Endothelial cell of umbilical vein (primary cell): ENCODE results near the gene SVOP. TPM values are rescaled to one million over a fixed set of nuclear protein-coding genes. Genes with fewer than 3 reads are reported as not detected.

Experiments
- BruUV-seq: library from RNA; stranded (reverse); fragments of 400-500 nt; replicated peaks from 2 replicates; lab custom pipeline; 2021; lab: Mats Ljungman, UMichigan
- CTCF ChIA-PET: fragments of 300-600, 350-600 bp; sonication (Branson Sonifier 250); formaldehyde crosslinking; loops from one replicate; lab custom pipeline; 2021; ENCODE audit warnings: antibody characterized with exemption, inconsistent platforms; lab: Charles Lee
- POLR2A ChIA-PET: fragments of 300-600, 350-600 bp; sonication (Branson Sonifier 250); formaldehyde crosslinking; loops from one replicate; lab custom pipeline; 2021; ENCODE audit warnings: antibody characterized with exemption, inconsistent platforms; lab: Charles Lee
- DNase-seq: peaks from one replicate; pipeline ENCODE4 v3.0.0-alpha.2; 2011; ENCODE audit warnings: low read depth, low spot score
- FAIRE-seq: peaks from 2 replicates; lab custom pipeline; 2011; peaks lifted over from hg19 to GRCh38; lab: Jason Lieb, UNC
- H2AFZ ChIP-seq: 2 replicates; pipeline ENCODE4 v1.6.0; 2012; ENCODE audit warnings: low read depth, low read length, control low read depth, inconsistent platforms
- H3K27ac ChIP-seq: 2 replicates; pipeline ENCODE4 v1.5.1; 2011; ENCODE audit warnings: low read depth, mild to moderate bottlenecking, control low read depth, low read length, moderate library complexity; ENCODE audit not compliant: insufficient read depth
- H3K27me3 ChIP-seq, 2 experiments: 2 replicates each; pipeline versions ENCODE4 v1.6.0 to v1.6.1; 2011; ENCODE audit warnings: low read length in 2 of 2, mixed read lengths in 1 of 2; ENCODE audit not compliant: control insufficient read depth in 2 of 2, insufficient read depth in 2 of 2
- H3K36me3 ChIP-seq, 2 experiments: 2 replicates in 1 of 2; 3 replicates in 1 of 2; pipeline ENCODE4 v1.5.1; 2011; ENCODE audit warnings: low read length in 2 of 2, mild to moderate bottlenecking in 1 of 2, moderate library complexity in 1 of 2; ENCODE audit not compliant: control insufficient read depth in 2 of 2, insufficient read depth in 2 of 2; ENCODE audit errors: extremely low read depth in 1 of 2
- H3K4me1 ChIP-seq: 3 replicates; pipeline ENCODE4 v1.5.1; 2011; ENCODE audit warnings: mild to moderate bottlenecking, low read length; ENCODE audit not compliant: control insufficient read depth, insufficient read depth; ENCODE audit errors: extremely low read depth
- H3K4me2 ChIP-seq: 2 replicates; pipeline ENCODE4 v1.6.1; 2011; ENCODE audit warnings: low read length, control low read depth, mixed read lengths; ENCODE audit not compliant: insufficient read depth
- H3K4me3 ChIP-seq, 3 experiments: fragments of 200-600 bp in 1 of 3; sonication (generic), shearing (Covaris generic) in 1 of 3; replicated peaks in 1 of 3; 2 replicates each; pipeline ENCODE4 v1.5.1; 2011 to 2016; ENCODE audit warnings: control low read depth in 3 of 3, low read length in 3 of 3, mild to moderate bottlenecking in 2 of 3, inconsistent platforms in 1 of 3, low read depth in 1 of 3, moderate library complexity in 1 of 3; ENCODE audit not compliant: insufficient read depth in 1 of 3
- H3K79me2 ChIP-seq: 2 replicates; pipeline ENCODE4 v1.6.0; 2012; ENCODE audit warnings: low read length, inconsistent platforms; ENCODE audit not compliant: control insufficient read depth, insufficient read depth
- H3K9ac ChIP-seq: replicated peaks from 2 replicates; pipeline ENCODE3; 2011; ENCODE audit warnings: low read length, control low read depth; ENCODE audit not compliant: insufficient read depth; ENCODE audit errors: extremely low read depth
- H3K9me1 ChIP-seq: replicated peaks from 3 replicates; pipeline ENCODE4 v1.6.0; 2011; ENCODE audit warnings: mild to moderate bottlenecking, low read length; ENCODE audit not compliant: control insufficient read depth, insufficient read depth; ENCODE audit errors: extremely low read depth
- H3K9me3 ChIP-seq: replicated peaks from 2 replicates; pipeline ENCODE4 v1.5.1; 2012; ENCODE audit warnings: low read length, inconsistent platforms; ENCODE audit not compliant: control insufficient read depth, insufficient read depth
- H4K20me1 ChIP-seq: replicated peaks from 2 replicates; pipeline ENCODE3; 2011; ENCODE audit warnings: mild to moderate bottlenecking, low read length; ENCODE audit not compliant: control insufficient read depth, insufficient read depth; ENCODE audit errors: extremely low read depth
- EZH2 ChIP-seq: IDR thresholded peaks from 2 replicates; pipeline ENCODE4 v1.6.1; 2012; ENCODE audit warnings: borderline replicate concordance, low read depth, mild to moderate bottlenecking, moderate library complexity, low read length, inconsistent platforms; ENCODE audit not compliant: severe bottlenecking
- FOS ChIP-seq: IDR thresholded peaks from 2 replicates; pipeline ENCODE4 v1.6.1; 2011; ENCODE audit warnings: mild to moderate bottlenecking, low read length, moderate library complexity, borderline replicate concordance; ENCODE audit not compliant: insufficient read depth
- GATA2 ChIP-seq: IDR thresholded peaks from 2 replicates; pipeline ENCODE4 v1.7.0; 2011; ENCODE audit warnings: low read depth, mild to moderate bottlenecking, moderate library complexity, mixed read lengths, low read length; ENCODE audit not compliant: insufficient read length, insufficient read depth
- JUN ChIP-seq: IDR thresholded peaks from 2 replicates; pipeline ENCODE4 v1.6.1; 2011; ENCODE audit warnings: borderline replicate concordance, low read depth; ENCODE audit not compliant: insufficient read length, insufficient read depth
- MYC ChIP-seq: IDR thresholded peaks from one replicate; pipeline ENCODE4 v1.6.1; 2011; ENCODE audit warnings: mild to moderate bottlenecking, low read depth, low read length
- POLR2A ChIP-seq: IDR thresholded peaks from 2 replicates; pipeline ENCODE4 v1.6.1; 2012; ENCODE audit warnings: low read depth, mild to moderate bottlenecking, control low read depth, low read length
- POLR2AphosphoS5 ChIP-seq: IDR thresholded peaks from 2 replicates; pipeline ENCODE4 v1.6.1; 2012; ENCODE audit warnings: low read depth, mild to moderate bottlenecking, control low read depth, low read length, moderate library complexity; ENCODE audit not compliant: insufficient read depth
- dilution Hi-C: fragments of 300-500 bp; cut with MboI; formaldehyde crosslinking; loops from one replicate; pipeline ENCODE4 v1.15.0; 2019; ENCODE audit warnings: low sequenced_read_pairs; ENCODE audit not compliant: extremely low pct_ligation_motif_present
- intact Hi-C: fragments of 100-400 bp; cut with micrococcal nuclease; formaldehyde crosslinking; loops from one replicate; pipeline ENCODE4 v1.10.0; 2022
- polyA plus RNA-seq, 4 experiments: library from polyadenylated mRNA; depleted of rRNA in 3 of 4; stranded (reverse) in 3 of 4; unstranded in 1 of 4; fragments of >200 nt; gene quantifications; 2 replicates each; pipeline versions ENCODE4 v1.2.1 to v1.2.3, GENCODE V29; 2011 to 2012; ENCODE audit warnings: missing spikeins in 1 of 4
- total RNA-seq: library from RNA; stranded (reverse); gene quantifications from 2 replicates; pipeline ENCODE4 v1.2.3, GENCODE V29; 2021
- TF ChIP-seq, protein P1 (sequence below): IDR thresholded peaks from 2 replicates; pipeline ENCODE4 v1.6.1; 2011; ENCODE audit not compliant: insufficient read depth, insufficient read length
- TF ChIP-seq, protein P2 (sequence below), 2 donors: IDR thresholded peaks; 1 replicate in 1 of 2; 2 replicates in 1 of 2; pipeline ENCODE4 v1.5.1; 2011; ENCODE audit warnings: low read length in 2 of 2, mild to moderate bottlenecking in 2 of 2, moderate library complexity in 2 of 2, control low read depth in 1 of 2, inconsistent platforms in 1 of 2, low read depth in 1 of 2; ENCODE audit not compliant: insufficient read depth in 1 of 2; ENCODE audit errors: extremely low read depth in 1 of 2

The SVOP gene
- total and polyA plus RNA-seq, 2 donors (not counting 3 experiments of a cell fraction or from before 2014, with no cell fraction given): not detected

DNA sequence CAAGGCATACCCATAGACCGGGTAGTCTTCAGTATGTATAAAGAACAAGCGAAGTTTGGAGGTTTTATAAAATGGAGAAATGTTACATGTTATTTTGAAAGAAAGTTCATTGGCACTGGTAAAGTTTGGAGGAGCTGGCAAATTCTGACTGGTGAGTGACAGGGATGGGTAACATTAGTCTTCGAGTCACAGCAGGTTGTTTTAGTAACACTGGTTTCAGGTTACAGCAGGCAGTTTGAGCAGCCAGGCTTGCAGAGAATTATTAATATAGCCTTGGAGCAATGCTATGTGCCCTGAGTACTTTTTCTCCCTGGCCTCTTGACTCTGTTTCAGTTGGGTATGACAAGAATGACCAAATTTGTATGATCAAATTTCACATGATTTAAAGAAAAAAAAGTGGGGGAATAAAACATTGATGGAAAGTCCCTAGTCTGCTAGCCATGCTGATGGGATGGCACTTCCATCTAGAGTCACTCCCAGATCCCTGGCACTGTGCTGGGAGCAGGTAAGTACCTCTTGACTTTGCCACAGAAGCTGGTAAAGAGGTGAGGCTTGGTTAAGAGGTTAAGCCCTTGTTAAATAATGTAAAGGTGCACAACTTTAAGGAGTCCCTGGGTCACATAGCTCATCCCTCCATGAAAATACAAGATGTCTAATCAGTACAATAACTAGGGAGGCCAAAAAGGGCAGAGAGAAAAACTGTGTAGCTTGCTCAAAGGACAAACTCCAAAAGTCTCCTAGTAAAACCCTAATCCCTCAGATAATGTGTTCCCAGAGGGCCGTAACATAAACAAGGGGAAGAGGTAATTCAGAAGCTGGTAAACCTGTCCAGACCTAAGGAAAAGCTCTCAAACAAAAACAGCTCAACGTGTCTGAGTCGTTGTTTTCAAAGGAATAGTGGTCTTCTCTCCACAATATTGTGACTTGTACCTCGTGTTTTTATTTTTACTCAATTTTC is 12.7 kb upstream of the SVOP start:
- CTCF ChIA-PET: no interaction called here
- dilution Hi-C loops: no loop called here
- H3K9me3 ChIP-seq: no peaks in the 10 kb centered on the region

More for the DNA sequence above, 12.7 kb upstream of the SVOP start:
- no peaks in the 10 kb centered on the region for H3K4me1 ChIP-seq
- POLR2A ChIA-PET: no interaction called here
- no peak for TF ChIP-seq EZH2
- no peak for TF ChIP-seq JUN
- TF ChIP-seq, protein P1, sequence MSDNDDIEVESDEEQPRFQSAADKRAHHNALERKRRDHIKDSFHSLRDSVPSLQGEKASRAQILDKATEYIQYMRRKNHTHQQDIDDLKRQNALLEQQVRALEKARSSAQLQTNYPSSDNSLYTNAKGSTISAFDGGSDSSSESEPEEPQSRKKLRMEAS: no peak
- no peak for TF ChIP-seq GATA2
- TF ChIP-seq POLR2AphosphoS5: no peak
- TF ChIP-seq MYC: no peak
- TF ChIP-seq POLR2A: no peak
- TF ChIP-seq, protein P2, sequence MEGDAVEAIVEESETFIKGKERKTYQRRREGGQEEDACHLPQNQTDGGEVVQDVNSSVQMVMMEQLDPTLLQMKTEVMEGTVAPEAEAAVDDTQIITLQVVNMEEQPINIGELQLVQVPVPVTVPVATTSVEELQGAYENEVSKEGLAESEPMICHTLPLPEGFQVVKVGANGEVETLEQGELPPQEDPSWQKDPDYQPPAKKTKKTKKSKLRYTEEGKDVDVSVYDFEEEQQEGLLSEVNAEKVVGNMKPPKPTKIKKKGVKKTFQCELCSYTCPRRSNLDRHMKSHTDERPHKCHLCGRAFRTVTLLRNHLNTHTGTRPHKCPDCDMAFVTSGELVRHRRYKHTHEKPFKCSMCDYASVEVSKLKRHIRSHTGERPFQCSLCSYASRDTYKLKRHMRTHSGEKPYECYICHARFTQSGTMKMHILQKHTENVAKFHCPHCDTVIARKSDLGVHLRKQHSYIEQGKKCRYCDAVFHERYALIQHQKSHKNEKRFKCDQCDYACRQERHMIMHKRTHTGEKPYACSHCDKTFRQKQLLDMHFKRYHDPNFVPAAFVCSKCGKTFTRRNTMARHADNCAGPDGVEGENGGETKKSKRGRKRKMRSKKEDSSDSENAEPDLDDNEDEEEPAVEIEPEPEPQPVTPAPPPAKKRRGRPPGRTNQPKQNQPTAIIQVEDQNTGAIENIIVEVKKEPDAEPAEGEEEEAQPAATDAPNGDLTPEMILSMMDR (IDR thresholded peaks at IDR 0.05; ENCODE audit: extremely low read depth in 1 of 2, insufficient read depth in 1 of 2, low read depth in 1 of 2, low read length in 2 of 2): no peak
- TF ChIP-seq FOS: no peak
- intact Hi-C loops: no loop called here
- no TSS peak for BruUV-seq
- H4K20me1 ChIP-seq: no peaks in the 10 kb centered on the region
- H3K9ac ChIP-seq: no peak overlapping the region
- no peak overlapping the region for H2AFZ ChIP-seq
- no peak overlapping the region for H3K4me2 ChIP-seq
- FAIRE-seq: no peak
- no peak overlapping the region for H3K4me3 ChIP-seq
- no peaks in the 10 kb centered on the region for H3K79me2 ChIP-seq
- no peak overlapping the region for H3K27ac ChIP-seq
- no peak for DNase-seq
- no peaks in the 10 kb centered on the region for H3K9me1 ChIP-seq
- no peaks in the 10 kb centered on the region for H3K36me3 ChIP-seq
- H3K27me3 ChIP-seq: no peaks in the 10 kb centered on the region
